GM23338 (cell line): ENCODE results near the gene PIM3.

Experiments
- CREB1 ChIP-seq: fragments of 250-450 bp; sonication (Bioruptor Pico); IDR thresholded peaks from 2 replicates; pipeline ENCODE4 v1.5.0; 2020; ENCODE audit warnings: low read depth, mild to moderate bottlenecking, moderate library complexity
- ETS1 ChIP-seq: IDR thresholded peaks from 2 replicates; pipeline ENCODE4 v1.6.1; 2016; ENCODE audit warnings: antibody characterized with exemption
- EZH2 ChIP-seq: fragments of 200-600 bp; sonication (generic); IDR thresholded peaks from one replicate; pipeline ENCODE4 v1.8.0; 2017; ENCODE audit warnings: antibody characterized with exemption, mild to moderate bottlenecking, low read depth; ENCODE audit not compliant: unreplicated experiment
- EZH2phosphoT487 ChIP-seq: fragments of 200-600 bp; sonication (generic); IDR thresholded peaks from one replicate; pipeline ENCODE4 v1.8.1; 2018; ENCODE audit warnings: antibody characterized with exemption; ENCODE audit not compliant: unreplicated experiment
- JUNB ChIP-seq: IDR thresholded peaks from one replicate; pipeline ENCODE4 v1.6.1; 2016; ENCODE audit warnings: antibody characterized with exemption; ENCODE audit not compliant: unreplicated experiment
- POLR2AphosphoS5 ChIP-seq: IDR thresholded peaks from 2 replicates; pipeline ENCODE4 v1.6.1; 2016; ENCODE audit warnings: antibody characterized with exemption, low read depth
- ZNF114 ChIP-seq: fragments of 250-450 bp; sonication (Bioruptor Pico); IDR thresholded peaks from 2 replicates; pipeline ENCODE4 v1.5.0; 2020; ENCODE audit warnings: mild to moderate bottlenecking, moderate library complexity
- ZNF462 ChIP-seq: fragments of 250-450 bp; sonication (Bioruptor Pico); IDR thresholded peaks from 2 replicates; pipeline ENCODE4 v1.5.0; 2020; ENCODE audit warnings: mild to moderate bottlenecking, moderate library complexity
- TF ChIP-seq, protein P1 (sequence below), 2 experiments: fragments of 200-600 bp in 1 of 2; sonication (generic) in 1 of 2; conservative IDR thresholded peaks; 2 replicates each; pipeline versions ENCODE4 v1.5.1 to v1.6.1; 2016 to 2017; ENCODE audit warnings: antibody characterized with exemption in 2 of 2, low read depth in 2 of 2, mild to moderate bottlenecking in 2 of 2, moderate library complexity in 1 of 2
- TF ChIP-seq, protein P2 (sequence below): IDR thresholded peaks from one replicate; pipeline ENCODE4 v1.6.1; 2018; ENCODE audit warnings: antibody characterized with exemption; ENCODE audit not compliant: unreplicated experiment

DNA sequence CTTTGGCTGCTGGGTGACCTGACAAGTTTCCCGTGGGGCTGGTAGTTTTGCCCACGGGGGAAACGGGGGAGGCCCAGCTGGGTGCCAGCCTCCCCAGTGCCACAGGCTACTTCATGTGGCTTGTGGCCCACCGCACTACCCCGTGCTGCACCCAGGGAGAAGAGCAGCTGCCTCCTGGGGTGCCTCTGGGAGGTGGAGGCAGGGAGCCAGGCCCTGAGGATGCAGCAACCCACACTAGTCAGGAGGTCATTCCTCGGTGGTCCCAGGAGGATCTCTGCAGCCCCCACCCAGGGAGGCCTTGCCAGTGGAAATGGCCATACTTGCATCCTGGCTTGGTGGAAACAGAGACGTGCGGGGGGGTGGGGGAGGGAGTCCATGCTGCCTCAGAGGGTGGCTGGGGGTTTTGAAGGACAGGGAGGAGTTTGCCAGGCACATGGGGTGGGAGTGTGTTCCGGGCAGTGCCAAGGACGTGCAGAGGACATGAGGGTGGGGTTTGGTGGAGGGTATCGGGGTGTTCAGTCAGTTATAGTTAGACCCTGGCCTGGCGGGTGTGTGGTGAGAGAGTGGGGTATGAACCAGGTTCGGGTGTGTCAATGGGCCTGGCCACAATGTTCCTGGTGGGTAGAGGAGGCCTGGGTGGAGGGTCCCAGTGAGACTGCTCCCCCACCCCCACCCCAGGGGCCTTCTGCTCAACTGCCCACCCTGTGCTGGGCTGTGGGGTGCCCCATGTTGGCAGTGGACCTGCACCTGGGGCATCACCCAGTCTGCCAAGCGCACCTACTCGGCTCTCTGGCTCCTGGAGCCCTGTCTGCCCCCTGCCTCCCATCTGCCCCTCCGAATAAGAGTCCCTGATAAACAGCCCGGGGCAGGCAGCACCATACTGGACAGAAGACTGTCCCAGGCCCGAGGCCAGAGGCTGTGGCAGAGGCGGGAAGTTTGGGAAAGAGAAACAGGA, 3.8 kb downstream of the PIM3 start:
- TF ChIP-seq EZH2 (no peak), POLR2AphosphoS5 (no peak), EZH2phosphoT487 (no peak), JUNB (no peak), ETS1 (no peak), CREB1 (CRISPR knock-in tag) (no peak), ZNF462 (CRISPR knock-in tag) (no peak), ZNF114 (CRISPR knock-in tag) (no peak)
- TF ChIP-seq, protein P1, sequence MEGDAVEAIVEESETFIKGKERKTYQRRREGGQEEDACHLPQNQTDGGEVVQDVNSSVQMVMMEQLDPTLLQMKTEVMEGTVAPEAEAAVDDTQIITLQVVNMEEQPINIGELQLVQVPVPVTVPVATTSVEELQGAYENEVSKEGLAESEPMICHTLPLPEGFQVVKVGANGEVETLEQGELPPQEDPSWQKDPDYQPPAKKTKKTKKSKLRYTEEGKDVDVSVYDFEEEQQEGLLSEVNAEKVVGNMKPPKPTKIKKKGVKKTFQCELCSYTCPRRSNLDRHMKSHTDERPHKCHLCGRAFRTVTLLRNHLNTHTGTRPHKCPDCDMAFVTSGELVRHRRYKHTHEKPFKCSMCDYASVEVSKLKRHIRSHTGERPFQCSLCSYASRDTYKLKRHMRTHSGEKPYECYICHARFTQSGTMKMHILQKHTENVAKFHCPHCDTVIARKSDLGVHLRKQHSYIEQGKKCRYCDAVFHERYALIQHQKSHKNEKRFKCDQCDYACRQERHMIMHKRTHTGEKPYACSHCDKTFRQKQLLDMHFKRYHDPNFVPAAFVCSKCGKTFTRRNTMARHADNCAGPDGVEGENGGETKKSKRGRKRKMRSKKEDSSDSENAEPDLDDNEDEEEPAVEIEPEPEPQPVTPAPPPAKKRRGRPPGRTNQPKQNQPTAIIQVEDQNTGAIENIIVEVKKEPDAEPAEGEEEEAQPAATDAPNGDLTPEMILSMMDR (conservative IDR thresholded peaks at IDR 0.05; ENCODE audit: low read depth in 2 of 2), result no peak
- TF ChIP-seq, protein P2, sequence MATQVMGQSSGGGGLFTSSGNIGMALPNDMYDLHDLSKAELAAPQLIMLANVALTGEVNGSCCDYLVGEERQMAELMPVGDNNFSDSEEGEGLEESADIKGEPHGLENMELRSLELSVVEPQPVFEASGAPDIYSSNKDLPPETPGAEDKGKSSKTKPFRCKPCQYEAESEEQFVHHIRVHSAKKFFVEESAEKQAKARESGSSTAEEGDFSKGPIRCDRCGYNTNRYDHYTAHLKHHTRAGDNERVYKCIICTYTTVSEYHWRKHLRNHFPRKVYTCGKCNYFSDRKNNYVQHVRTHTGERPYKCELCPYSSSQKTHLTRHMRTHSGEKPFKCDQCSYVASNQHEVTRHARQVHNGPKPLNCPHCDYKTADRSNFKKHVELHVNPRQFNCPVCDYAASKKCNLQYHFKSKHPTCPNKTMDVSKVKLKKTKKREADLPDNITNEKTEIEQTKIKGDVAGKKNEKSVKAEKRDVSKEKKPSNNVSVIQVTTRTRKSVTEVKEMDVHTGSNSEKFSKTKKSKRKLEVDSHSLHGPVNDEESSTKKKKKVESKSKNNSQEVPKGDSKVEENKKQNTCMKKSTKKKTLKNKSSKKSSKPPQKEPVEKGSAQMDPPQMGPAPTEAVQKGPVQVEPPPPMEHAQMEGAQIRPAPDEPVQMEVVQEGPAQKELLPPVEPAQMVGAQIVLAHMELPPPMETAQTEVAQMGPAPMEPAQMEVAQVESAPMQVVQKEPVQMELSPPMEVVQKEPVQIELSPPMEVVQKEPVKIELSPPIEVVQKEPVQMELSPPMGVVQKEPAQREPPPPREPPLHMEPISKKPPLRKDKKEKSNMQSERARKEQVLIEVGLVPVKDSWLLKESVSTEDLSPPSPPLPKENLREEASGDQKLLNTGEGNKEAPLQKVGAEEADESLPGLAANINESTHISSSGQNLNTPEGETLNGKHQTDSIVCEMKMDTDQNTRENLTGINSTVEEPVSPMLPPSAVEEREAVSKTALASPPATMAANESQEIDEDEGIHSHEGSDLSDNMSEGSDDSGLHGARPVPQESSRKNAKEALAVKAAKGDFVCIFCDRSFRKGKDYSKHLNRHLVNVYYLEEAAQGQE, result no peak
